MCF 10A (cell line): ENCODE results near the gene NKX3-2. TPM values are rescaled to one million over a fixed set of nuclear protein-coding genes. Genes with fewer than 3 reads are reported as not detected.
A peak's percentile ranks its signal among the peaks of the same experiment; 100 is the strongest.

Experiments
- BruUV-seq: library from RNA; stranded (reverse); fragments of 400-500 nt; replicated peaks from 2 replicates; lab custom pipeline; 2021; lab: Mats Ljungman, UMichigan
- CTCF ChIA-PET: fragments of 300-600 bp; sonication (Branson Sonifier 250); formaldehyde crosslinking; extraction: SDS; loops from one replicate; lab custom pipeline; 2021; ENCODE audit warnings: antibody characterized with exemption, inconsistent platforms; lab: Yijun Ruan, JAX
- POLR2A ChIA-PET: fragments of 300-600, 350-650 bp; sonication (Branson Sonifier 250); formaldehyde crosslinking; extraction: SDS; loops from one replicate; lab custom pipeline; 2020; ENCODE audit warnings: antibody characterized with exemption, inconsistent platforms; lab: Yijun Ruan, JAX
- DNase-seq: peaks from one replicate; pipeline ENCODE4 v3.0.0-alpha.2; 2018; ENCODE audit not compliant: unreplicated experiment
- H3K27ac Mint-ChIP-seq: one replicate; pipeline ENCODE4 v1.8.0; 2022; ENCODE audit warnings: mild to moderate bottlenecking, low read depth, mixed read lengths; ENCODE audit not compliant: unreplicated experiment
- H3K27me3 Mint-ChIP-seq: one replicate; pipeline ENCODE4 v1.8.0; 2022; ENCODE audit warnings: mixed read lengths; ENCODE audit not compliant: insufficient read depth, unreplicated experiment
- H3K36me3 Mint-ChIP-seq: one replicate; pipeline ENCODE4 v1.8.0; 2022; ENCODE audit warnings: mild to moderate bottlenecking, moderate library complexity, mixed read lengths; ENCODE audit not compliant: insufficient read depth, unreplicated experiment
- H3K4me1 Mint-ChIP-seq: one replicate; pipeline ENCODE4 v1.8.0; 2022; ENCODE audit warnings: mixed read lengths; ENCODE audit not compliant: insufficient read depth, unreplicated experiment
- H3K4me3 Mint-ChIP-seq: one replicate; pipeline ENCODE4 v1.8.0; 2022; ENCODE audit warnings: mild to moderate bottlenecking, moderate library complexity, mixed read lengths; ENCODE audit not compliant: unreplicated experiment
- H3K9me3 Mint-ChIP-seq: one replicate; pipeline ENCODE4 v1.8.0; 2022; ENCODE audit warnings: mixed read lengths; ENCODE audit not compliant: unreplicated experiment
- CTCF ChIP-seq: fragments of 200-600 bp; IDR thresholded peaks from one replicate; pipeline ENCODE4 v1.8.0; 2022; ENCODE audit warnings: antibody characterized with exemption, mild to moderate bottlenecking; ENCODE audit not compliant: unreplicated experiment
- intact Hi-C: fragments of 100-400 bp; cut with micrococcal nuclease; formaldehyde crosslinking; loops from 2 replicates; pipeline ENCODE4 v1.14.1; 2022
- total RNA-seq: library from RNA; stranded (reverse); gene quantifications from 2 replicates; pipeline ENCODE4 v1.2.3, GENCODE V29; 2022

Gene NKX3-2
- total RNA-seq, 1 experiment from 2014 or later = 0.42 TPM

- no TSS peak for BruUV-seq
- peak; percentile 85 for DNase-seq
- POLR2A ChIA-PET = interaction anchor here (0.7 to 1.3 kb wide), 2 partner anchors 634 to 696 kb away, joined by 3 to 5 read pairs; no protein-coding TSS in a partner anchor
- CTCF ChIA-PET = interaction anchor here (0.6 to 4.7 kb wide), 18 partner anchors 11 to 826 kb away, joined by 3 to 32 read pairs (median 4); no protein-coding TSS in a partner anchor
- no peaks in the 10 kb centered on the region for H3K27me3 Mint-ChIP-seq
- no peaks in the 10 kb centered on the region for H3K36me3 Mint-ChIP-seq
- H3K4me1 Mint-ChIP-seq = no peaks in the 10 kb centered on the region
- H3K9me3 Mint-ChIP-seq = peaks cover 16% of the 10 kb centered on the region
- H3K27ac Mint-ChIP-seq = no peak overlapping the region
- intact Hi-C loops = loop anchor here (1.0 kb wide), 2 partner anchors 697 to 820 kb away; no protein-coding TSS in a partner anchor
- H3K4me3 Mint-ChIP-seq = peak overlapping the region; percentile 70
- peak; percentile 88 for TF ChIP-seq CTCF
Measured at GRCh38 chr4:13548984-13549546, 4.8 kb upstream of the NKX3-2 start.

- no peak overlapping the region for H3K27ac Mint-ChIP-seq
- BruUV-seq = no TSS peak
- DNase-seq = peak; percentile 6
- no peaks in the 10 kb centered on the region for H3K4me1 Mint-ChIP-seq
- intact Hi-C loops = no loop called here
- H3K36me3 Mint-ChIP-seq = no peaks in the 10 kb centered on the region
- H3K4me3 Mint-ChIP-seq = peak overlapping the region; percentile 70
- TF ChIP-seq CTCF = no peak
- ChIA-PET CTCF (interaction anchor here (0.6 to 4.7 kb wide), 24 partner anchors 12 to 1543 kb away, joined by 3 to 32 read pairs (median 4); no protein-coding TSS in a partner anchor), POLR2A (interaction anchor here (0.7 to 1.3 kb wide), 2 partner anchors 634 to 696 kb away, joined by 3 to 5 read pairs; no protein-coding TSS in a partner anchor)
- no peaks in the 10 kb centered on the region for H3K27me3 Mint-ChIP-seq
- peaks cover 16% of the 10 kb centered on the region for H3K9me3 Mint-ChIP-seq
Measured at GRCh38 chr4:13548059-13548983, 4.0 kb upstream of the NKX3-2 start.

GRCh38 chr4:13547485-13548041 is 3.3 kb upstream of the NKX3-2 start:
- no peak for DNase-seq
- Mint-ChIP-seq H3K4me1 (no peaks in the 10 kb centered on the region), H3K9me3 (peaks cover 16% of the 10 kb centered on the region), H3K27me3 (no peaks in the 10 kb centered on the region), H3K27ac (no peak overlapping the region), H3K4me3 (no peak overlapping the region), H3K36me3 (no peaks in the 10 kb centered on the region)
- TF ChIP-seq CTCF = no peak
- ChIA-PET POLR2A (interaction anchor here (1.3 kb wide), 1 partner anchor 695 kb away, joined by 5 read pairs; no protein-coding TSS in a partner anchor), CTCF (interaction anchor here (0.9 to 4.7 kb wide), 11 partner anchors 15 to 817 kb away, joined by 3 to 32 read pairs (median 4); no protein-coding TSS in a partner anchor)
- intact Hi-C loops = no loop called here
- BruUV-seq = no TSS peak
